WTC11 (cell line): ENCODE results near the gene ASIC1. TPM values are rescaled to one million over a fixed set of nuclear protein-coding genes. Genes with fewer than 3 reads are reported as not detected.

ENCODE experiments used
- ATAC-seq: fragments of 200-7000 bp; cut with Tn5 transposase; 2 replicates; pipeline ENCODE4 v1.10.0; 2021; ENCODE audit warnings: mild to moderate bottlenecking, moderate library complexity
- CTCF ChIA-PET: fragments of 300-600 bp; sonication (Branson Sonifier 250); formaldehyde crosslinking; loops from one replicate; lab custom pipeline; 2021; ENCODE audit warnings: antibody characterized with exemption; lab: Charles Lee
- POLR2A ChIA-PET: fragments of 350-600 bp; sonication (Branson Sonifier 250); formaldehyde crosslinking; loops from one replicate; lab custom pipeline; 2021; ENCODE audit warnings: antibody characterized with exemption; lab: Charles Lee
- DNase-seq: peaks from one replicate; pipeline ENCODE4 v3.0.0; 2021; ENCODE audit warnings: low spot score
- H3K27ac Mint-ChIP-seq: 2 replicates; pipeline ENCODE4 v1.8.0; 2021; ENCODE audit warnings: mixed read lengths
- H3K27me3 Mint-ChIP-seq: 2 replicates; pipeline ENCODE4 v1.8.0; 2021; ENCODE audit warnings: low read depth, mild to moderate bottlenecking, moderate library complexity, mixed read lengths
- H3K36me3 Mint-ChIP-seq: 2 replicates; pipeline ENCODE4 v1.8.0; 2021; ENCODE audit warnings: mixed read lengths
- H3K4me1 Mint-ChIP-seq: 2 replicates; pipeline ENCODE4 v1.8.0; 2022; ENCODE audit warnings: mixed read lengths
- H3K4me3 Mint-ChIP-seq: 2 replicates; pipeline ENCODE4 v1.8.0; 2021; ENCODE audit warnings: mild to moderate bottlenecking, moderate library complexity, mixed read lengths
- H3K9me3 Mint-ChIP-seq: 2 replicates; pipeline ENCODE4 v1.8.0; 2021; ENCODE audit warnings: mixed read lengths
- ATF1 ChIP-seq: sonication (generic); formaldehyde crosslinking; IDR thresholded peaks from 2 replicates; pipeline ENCODE4 v1.8.1; 2023; ENCODE audit warnings: mild to moderate bottlenecking, moderate library complexity, missing genetic modification reagents
- ATF6 ChIP-seq: sonication (generic); formaldehyde crosslinking; IDR thresholded peaks from 2 replicates; pipeline ENCODE4 v1.8.1; 2023; ENCODE audit warnings: mild to moderate bottlenecking, missing genetic modification reagents
- CDX4 ChIP-seq: fragments of 250-450 bp; sonication (Bioruptor Pico); IDR thresholded peaks from 2 replicates; pipeline ENCODE4 v1.9.0; 2021; ENCODE audit warnings: moderate library complexity, mild to moderate bottlenecking, inconsistent platforms, borderline replicate concordance
- CREB1 ChIP-seq: sonication (generic); formaldehyde crosslinking; IDR thresholded peaks from 2 replicates; pipeline ENCODE4 v1.8.0; 2023; ENCODE audit warnings: mild to moderate bottlenecking, missing genetic modification reagents
- ELF4 ChIP-seq: sonication (generic); formaldehyde crosslinking; IDR thresholded peaks from 2 replicates; pipeline ENCODE4 v1.8.1; 2022; ENCODE audit warnings: low read depth, mild to moderate bottlenecking, moderate library complexity, missing genetic modification reagents
- EMX1 ChIP-seq: fragments of 250-450 bp; sonication (Bioruptor Pico); IDR thresholded peaks from 2 replicates; pipeline ENCODE4 v1.8.0; 2021; ENCODE audit warnings: mild to moderate bottlenecking
- MAX ChIP-seq: sonication (generic); formaldehyde crosslinking; IDR thresholded peaks from 2 replicates; pipeline ENCODE4 v1.8.0; 2022; ENCODE audit warnings: mild to moderate bottlenecking, missing genetic modification reagents
- MYBL2 ChIP-seq: sonication (generic); formaldehyde crosslinking; IDR thresholded peaks from 2 replicates; pipeline ENCODE4 v1.8.1; 2023; ENCODE audit warnings: mild to moderate bottlenecking, moderate library complexity, missing genetic modification reagents
- PRRX2 ChIP-seq: fragments of 250-450 bp; sonication (Bioruptor Pico); IDR thresholded peaks from 2 replicates; pipeline ENCODE4 v1.8.0; 2021; ENCODE audit warnings: mild to moderate bottlenecking
- SP1 ChIP-seq: sonication (generic); formaldehyde crosslinking; conservative IDR thresholded peaks from 2 replicates; pipeline ENCODE4 v1.8.1; 2022; ENCODE audit warnings: missing genetic modification reagents
- TEAD4 ChIP-seq: sonication (generic); formaldehyde crosslinking; IDR thresholded peaks from 2 replicates; pipeline ENCODE4 v1.8.0; 2022; ENCODE audit warnings: mild to moderate bottlenecking, missing genetic modification reagents
- TP53 ChIP-seq: sonication (generic); formaldehyde crosslinking; IDR thresholded peaks from 2 replicates; pipeline ENCODE4 v1.8.1; 2023; ENCODE audit warnings: mild to moderate bottlenecking, missing genetic modification reagents
- ZNF232 ChIP-seq: sonication (generic); formaldehyde crosslinking; IDR thresholded peaks from 2 replicates; pipeline ENCODE4 v1.8.0; 2022; ENCODE audit warnings: mild to moderate bottlenecking, missing genetic modification reagents
- ZNF512 ChIP-seq: sonication (generic); formaldehyde crosslinking; IDR thresholded peaks from 2 replicates; pipeline ENCODE4 v1.8.1; 2022; ENCODE audit warnings: missing genetic modification reagents, borderline replicate concordance
- ZNF532 ChIP-seq: fragments of 250-450 bp; sonication (Bioruptor Pico); IDR thresholded peaks from 2 replicates; pipeline ENCODE4 v1.9.0; 2021; ENCODE audit warnings: mild to moderate bottlenecking, borderline replicate concordance
- total RNA-seq: library from RNA; stranded (reverse); gene quantifications from 3 replicates; pipeline ENCODE4 v1.2.3, GENCODE V29; 2021

ASIC1 gene
- total RNA-seq, 1 experiment from 2014 or later: 4.9 TPM

DNA sequence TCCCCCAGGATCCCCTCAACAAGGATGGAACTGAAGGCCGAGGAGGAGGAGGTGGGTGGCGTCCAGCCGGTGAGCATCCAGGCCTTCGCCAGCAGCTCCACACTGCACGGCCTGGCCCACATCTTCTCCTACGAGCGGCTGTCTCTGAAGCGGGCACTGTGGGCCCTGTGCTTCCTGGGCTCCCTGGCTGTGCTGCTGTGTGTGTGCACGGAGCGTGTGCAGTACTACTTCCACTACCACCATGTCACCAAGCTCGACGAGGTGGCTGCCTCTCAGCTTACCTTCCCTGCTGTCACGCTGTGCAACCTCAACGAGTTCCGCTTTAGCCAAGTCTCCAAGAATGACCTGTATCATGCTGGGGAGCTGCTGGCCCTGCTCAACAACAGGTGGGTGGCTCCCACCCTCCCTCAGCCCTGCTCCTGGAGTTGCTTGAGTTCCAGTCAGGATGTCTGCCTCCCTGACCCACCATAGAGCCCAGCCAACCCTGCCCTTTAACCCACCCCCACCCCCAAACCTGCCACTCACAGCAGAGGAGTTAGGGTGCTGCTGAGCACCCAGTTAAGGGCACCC lies 1.4 kb downstream of the ASIC1 start (continued):
- TF ChIP-seq SP1 (CRISPR knock-in tag) (no peak), EMX1 (no peak), MYBL2 (CRISPR knock-in tag) (no peak), ATF1 (CRISPR knock-in tag) (no peak), CREB1 (no peak), MAX (CRISPR knock-in tag) (no peak), ATF6 (CRISPR knock-in tag) (no peak), ELF4 (no peak)
- TF ChIP-seq, all 79 proteins: peak for 0

GRCh38 chr12:50059440-50060119 lies 2.2 kb downstream of the ASIC1 start:
- no peak for TF ChIP-seq ATF1 (CRISPR knock-in tag)
- TF ChIP-seq CDX4 (CRISPR knock-in tag): no peak
- no peak for TF ChIP-seq ZNF232 (CRISPR knock-in tag)
- no peak for TF ChIP-seq TEAD4 (CRISPR knock-in tag)
- no peak for TF ChIP-seq ZNF512 (CRISPR knock-in tag)
- no peak for TF ChIP-seq ELF4
- TF ChIP-seq ZNF532: no peak
- TF ChIP-seq TP53 (CRISPR knock-in tag): no peak
- TF ChIP-seq PRRX2 (CRISPR knock-in tag): no peak
- no peak for DNase-seq
- H3K9me3 Mint-ChIP-seq: no peaks in the 10 kb centered on the region
- no peak for ATAC-seq
- no peak overlapping the region for H3K27ac Mint-ChIP-seq
- ChIA-PET POLR2A (no interaction called here), CTCF (interaction anchor here (0.6 to 5.3 kb wide), 10 partner anchors 9 to 281 kb away, joined by 3 to 39 read pairs (median 6); no protein-coding TSS in a partner anchor)
- H3K36me3 Mint-ChIP-seq: no peaks in the 10 kb centered on the region
- no peak overlapping the region for H3K4me3 Mint-ChIP-seq
- peaks cover 65% of the 10 kb centered on the region for H3K27me3 Mint-ChIP-seq
- H3K4me1 Mint-ChIP-seq: peaks cover 17% of the 10 kb centered on the region
